BJ (cell line): ENCODE data around the gene EHD1. TPM values are rescaled to one million over a fixed set of nuclear protein-coding genes. Genes with fewer than 3 reads are reported as not detected.

Experiments used
- CTCF ChIA-PET: fragments of 350-600 bp; formaldehyde crosslinking; extraction: SDS; loops from one replicate; lab custom pipeline; 2021; ENCODE audit warnings: antibody characterized with exemption, inconsistent platforms; lab: Yijun Ruan, JAX
- POLR2A ChIA-PET: fragments of 300-600 bp; sonication (Branson Sonifier 250); formaldehyde crosslinking; extraction: SDS; loops from one replicate; lab custom pipeline; 2021; ENCODE audit warnings: antibody characterized with exemption; lab: Charles Lee
- DNase-seq: peaks from one replicate; pipeline ENCODE4 v3.0.0-alpha.2; 2011; ENCODE audit warnings: low read depth
- H3K27me3 ChIP-seq: 2 replicates; pipeline ENCODE4 v1.6.0; 2011; ENCODE audit warnings: low read length; ENCODE audit not compliant: control insufficient read depth, insufficient read depth
- H3K36me3 ChIP-seq: 2 replicates; pipeline ENCODE4 v1.5.1; 2011; ENCODE audit warnings: low read length; ENCODE audit not compliant: control insufficient read depth, insufficient read depth
- H3K4me3 ChIP-seq: 2 replicates; pipeline ENCODE4 v1.5.1; 2011; ENCODE audit warnings: low read depth, mild to moderate bottlenecking, control low read depth, low read length
- polyA plus RNA-seq: library from polyadenylated mRNA; depleted of rRNA; stranded (reverse); fragments of >200 nt; gene quantifications from 2 replicates; pipeline ENCODE4 v1.2.3, GENCODE V29; 2011
- TF ChIP-seq, protein P1 (sequence below): IDR thresholded peaks from 2 replicates; pipeline ENCODE4 v1.5.1; 2011; ENCODE audit warnings: low read depth, mild to moderate bottlenecking, control low read depth, inconsistent platforms, low read length, moderate library complexity; ENCODE audit not compliant: insufficient read depth

Gene EHD1
- polyA plus RNA-seq, 1 experiment, result 191 TPM

DNA sequence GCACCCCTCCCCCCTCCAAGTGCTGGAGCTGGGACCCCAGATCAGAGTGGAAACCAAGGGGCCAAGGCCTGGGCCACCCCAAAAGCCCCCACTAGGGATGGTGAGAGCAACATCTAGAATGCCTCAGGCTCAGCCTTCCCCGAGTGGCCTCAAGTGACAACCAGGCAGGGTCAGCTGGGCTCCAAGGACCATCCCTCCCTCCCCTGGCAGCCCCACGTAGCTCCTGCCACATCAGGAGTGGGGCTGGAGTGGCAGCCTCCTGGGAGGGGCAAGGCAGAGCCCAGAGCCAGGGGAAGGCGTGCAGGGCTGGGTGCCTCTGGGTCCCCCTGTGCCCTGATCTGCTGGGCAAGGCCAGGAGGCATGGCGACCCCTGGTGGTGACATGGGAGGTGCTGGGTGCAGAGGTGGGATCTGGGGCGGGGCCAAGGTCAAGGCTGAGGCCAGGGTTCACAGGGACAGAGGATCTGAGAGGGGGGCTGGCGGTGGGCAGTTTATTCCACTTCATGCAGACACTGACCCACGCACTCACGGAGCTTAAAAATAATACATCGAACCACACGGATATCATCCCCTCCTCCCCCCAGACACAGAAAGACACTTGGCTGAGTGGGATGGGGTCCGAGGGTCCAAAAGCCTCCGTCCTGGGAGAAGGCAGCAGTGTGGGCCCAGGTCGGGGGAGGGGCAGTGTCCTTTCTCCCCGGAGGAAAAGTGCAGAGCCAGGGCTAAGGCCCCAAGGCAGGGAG, 15.8 kb upstream of the EHD1 start:
- DNase-seq, result no peak
- Histone ChIP-seq H3K27me3 (no peaks in the 10 kb centered on the region), H3K4me3 (no peak overlapping the region), H3K36me3 (peaks cover 14% of the 10 kb centered on the region)
- ChIA-PET POLR2A (interaction anchor here (0.6 kb wide), 1 partner anchor 35 kb away, joined by 3 read pairs; no protein-coding TSS in a partner anchor), CTCF (interaction anchor here (0.6 to 29.7 kb wide), 16 partner anchors 9 to 203 kb away, joined by 3 to 797 read pairs (median 6); partner anchors contain the start of genes ARL2, BATF2 and CDC42BPG)
- TF ChIP-seq, protein P1, sequence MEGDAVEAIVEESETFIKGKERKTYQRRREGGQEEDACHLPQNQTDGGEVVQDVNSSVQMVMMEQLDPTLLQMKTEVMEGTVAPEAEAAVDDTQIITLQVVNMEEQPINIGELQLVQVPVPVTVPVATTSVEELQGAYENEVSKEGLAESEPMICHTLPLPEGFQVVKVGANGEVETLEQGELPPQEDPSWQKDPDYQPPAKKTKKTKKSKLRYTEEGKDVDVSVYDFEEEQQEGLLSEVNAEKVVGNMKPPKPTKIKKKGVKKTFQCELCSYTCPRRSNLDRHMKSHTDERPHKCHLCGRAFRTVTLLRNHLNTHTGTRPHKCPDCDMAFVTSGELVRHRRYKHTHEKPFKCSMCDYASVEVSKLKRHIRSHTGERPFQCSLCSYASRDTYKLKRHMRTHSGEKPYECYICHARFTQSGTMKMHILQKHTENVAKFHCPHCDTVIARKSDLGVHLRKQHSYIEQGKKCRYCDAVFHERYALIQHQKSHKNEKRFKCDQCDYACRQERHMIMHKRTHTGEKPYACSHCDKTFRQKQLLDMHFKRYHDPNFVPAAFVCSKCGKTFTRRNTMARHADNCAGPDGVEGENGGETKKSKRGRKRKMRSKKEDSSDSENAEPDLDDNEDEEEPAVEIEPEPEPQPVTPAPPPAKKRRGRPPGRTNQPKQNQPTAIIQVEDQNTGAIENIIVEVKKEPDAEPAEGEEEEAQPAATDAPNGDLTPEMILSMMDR, result peak; percentile 94

DNA sequence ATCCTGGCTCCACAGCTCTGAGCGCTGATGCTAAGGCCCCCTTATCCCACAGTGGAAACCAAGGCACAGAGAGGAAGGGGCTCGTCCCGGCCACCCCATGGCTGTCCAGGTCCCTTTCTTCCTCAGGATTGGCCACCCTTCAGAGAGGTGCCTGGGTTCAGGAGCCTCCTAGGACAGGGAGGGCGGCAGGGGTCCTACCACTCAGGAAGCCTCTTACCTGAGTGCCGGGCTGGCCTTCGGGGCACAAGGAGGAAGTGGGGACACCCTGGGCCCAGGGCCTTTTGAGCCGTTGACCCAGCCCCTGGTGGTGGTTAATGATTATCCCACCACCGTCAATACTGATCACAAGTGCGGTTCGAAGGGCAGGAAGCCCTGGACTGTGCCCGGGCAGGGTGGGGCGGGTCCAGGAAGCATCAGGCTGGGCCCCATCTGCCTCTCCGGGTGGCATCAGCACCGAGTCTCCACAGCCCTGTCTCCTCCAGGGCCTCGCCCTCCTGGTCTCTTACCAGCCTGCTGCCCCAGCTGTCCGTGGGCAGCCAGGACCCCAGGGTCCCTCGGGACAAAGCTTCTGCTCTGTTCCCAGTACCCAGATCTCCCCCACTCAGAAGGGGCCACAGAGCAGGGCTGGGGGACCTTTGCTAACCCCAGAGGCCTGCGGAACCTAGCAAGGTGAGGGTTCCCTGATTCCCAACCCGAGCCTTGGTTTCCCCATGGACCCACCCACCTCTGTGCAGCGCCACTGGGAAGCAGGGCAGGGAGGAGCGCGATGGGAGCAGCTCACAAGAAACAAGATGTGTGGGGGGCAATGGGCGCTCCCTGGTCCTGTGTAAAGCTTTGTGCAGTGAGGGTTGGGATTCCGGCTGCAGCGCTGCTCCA, 15.0 kb upstream of the EHD1 start:
- CTCF ChIA-PET, result interaction anchor here (0.6 to 29.7 kb wide), 13 partner anchors 10 to 204 kb away, joined by 3 to 797 read pairs (median 6); partner anchors contain the start of genes ARL2, BATF2 and CDC42BPG
- H3K36me3 ChIP-seq, result peaks cover 12% of the 10 kb centered on the region
- POLR2A ChIA-PET, result no interaction called here
- TF ChIP-seq, protein P1, result no peak
- H3K27me3 ChIP-seq, result no peaks in the 10 kb centered on the region
- H3K4me3 ChIP-seq, result no peak overlapping the region
- DNase-seq, result no peak

DNA sequence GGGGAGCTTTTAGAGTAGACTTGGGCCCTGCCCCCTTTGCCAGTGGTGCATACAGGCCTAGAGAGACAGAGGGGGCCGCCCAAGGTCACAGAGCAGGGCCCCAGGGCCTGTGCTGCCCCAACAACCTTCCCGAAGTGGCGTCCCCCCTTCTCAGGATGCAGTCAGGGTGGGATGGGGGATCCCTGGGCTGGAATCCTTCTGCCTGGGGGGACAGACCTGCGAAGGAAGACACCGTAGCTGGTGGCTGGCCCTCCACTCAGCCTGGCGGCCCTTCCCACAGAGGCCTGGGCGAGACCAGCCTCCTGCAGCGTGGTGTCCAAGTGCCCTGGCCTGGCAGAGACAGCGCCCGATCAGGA, 14.4 kb upstream of the EHD1 start:
- CTCF ChIA-PET, result interaction anchor here (2.3 to 29.7 kb wide), 3 partner anchors 9 to 37 kb away, joined by 8 to 797 read pairs (median 32); partner anchors contain the start of gene CDC42BPG
- Histone ChIP-seq H3K27me3 (no peaks in the 10 kb centered on the region), H3K36me3 (peaks cover 10% of the 10 kb centered on the region), H3K4me3 (no peak overlapping the region)
- TF ChIP-seq, protein P1, result no peak
- no peak for DNase-seq
- POLR2A ChIA-PET, result no interaction called here

DNA sequence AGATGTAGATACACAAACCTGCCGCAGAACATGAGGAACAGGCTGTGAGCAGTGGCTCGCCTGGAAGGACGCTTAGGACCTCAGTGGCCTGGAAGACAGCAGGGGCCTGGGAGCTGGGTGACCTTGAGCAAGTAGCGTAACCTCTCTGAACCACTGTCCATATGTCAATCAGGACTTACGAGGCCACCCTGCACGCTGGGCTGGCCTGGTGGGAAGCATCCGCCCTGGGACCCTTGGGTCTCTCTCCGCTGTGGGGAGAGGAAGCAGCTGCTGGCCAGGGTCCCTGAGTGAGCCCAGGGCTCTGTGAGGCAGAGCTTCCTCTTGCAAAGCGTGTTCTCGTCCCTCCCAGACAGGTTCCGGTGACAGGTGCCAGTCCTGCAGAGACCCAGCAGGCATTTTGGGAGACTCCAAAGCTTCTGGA, 14.0 kb upstream of the EHD1 start:
- ChIA-PET CTCF (interaction anchor here (2.3 to 29.7 kb wide), 3 partner anchors 9 to 36 kb away, joined by 8 to 797 read pairs (median 32); partner anchors contain the start of gene CDC42BPG), POLR2A (no interaction called here)
- Histone ChIP-seq H3K4me3 (no peak overlapping the region), H3K36me3 (peaks cover 10% of the 10 kb centered on the region), H3K27me3 (no peaks in the 10 kb centered on the region)
- no peak for DNase-seq
- TF ChIP-seq, protein P1, result no peak
